Smooth muscle cell (in vitro differentiated cells): Measurements from ENCODE around the gene SLC19A1. TPM values are rescaled to one million over a fixed set of nuclear protein-coding genes. Genes with fewer than 3 reads are reported as not detected.

ENCODE experiments used
- DNase-seq: peaks from one replicate; lab custom pipeline; 2025; ENCODE audit not compliant: unreplicated experiment; lab: John Stamatoyannopoulos, UW
- H2AFZ ChIP-seq: fragments of 200-600 bp; sonication (generic); 2 replicates; pipeline ENCODE4 v1.6.0; 2016; ENCODE audit warnings: antibody characterized with exemption, low read depth, mild to moderate bottlenecking
- H3F3A ChIP-seq: fragments of 200-600 bp; sonication (generic); 2 replicates; pipeline ENCODE4 v1.6.0; 2017; ENCODE audit warnings: antibody characterized with exemption, low read depth
- H3K27ac ChIP-seq: fragments of 200-600 bp; sonication (generic); 2 replicates; pipeline ENCODE4 v1.5.1; 2016; ENCODE audit warnings: low read depth, mild to moderate bottlenecking
- H3K27me3 ChIP-seq: fragments of 200-600 bp; sonication (generic); 2 replicates; pipeline ENCODE4 v1.6.1; 2016; ENCODE audit warnings: low read depth, mild to moderate bottlenecking
- H3K36me3 ChIP-seq: fragments of 200-600 bp; sonication (generic); 2 replicates; pipeline ENCODE4 v1.5.1; 2016; ENCODE audit warnings: low read depth
- H3K4me1 ChIP-seq: fragments of 200-600 bp; sonication (generic); 2 replicates; pipeline ENCODE4 v1.5.1; 2016; ENCODE audit warnings: low read depth
- H3K4me2 ChIP-seq: fragments of 200-600 bp; sonication (generic); 2 replicates; pipeline ENCODE4 v1.6.0; 2016; ENCODE audit warnings: mild to moderate bottlenecking
- H3K4me3 ChIP-seq: fragments of 200-600 bp; sonication (generic); 2 replicates; pipeline ENCODE4 v1.5.1; 2016; ENCODE audit warnings: mild to moderate bottlenecking
- H3K79me2 ChIP-seq: fragments of 200-600 bp; sonication (generic); 2 replicates; pipeline ENCODE4 v1.6.0; 2016; ENCODE audit warnings: low read depth, mild to moderate bottlenecking
- H3K9ac ChIP-seq: fragments of 200-600 bp; sonication (generic); 2 replicates; pipeline ENCODE4 v1.6.0; 2016; ENCODE audit warnings: low read depth
- H3K9me3 ChIP-seq: fragments of 200-600 bp; sonication (generic); replicated peaks from 2 replicates; pipeline ENCODE4 v1.5.1; 2016; ENCODE audit warnings: low read depth
- H4K20me1 ChIP-seq: fragments of 200-600 bp; sonication (generic); 2 replicates; pipeline ENCODE4 v1.6.0; 2016; ENCODE audit warnings: low read depth
- WGBS: methylation state at CpG from one replicate; pipeline ENCODE4 v1.1.7; 2016; ENCODE audit warnings: low lambda C conversion rate; 5-methylcytosine and 5-hydroxymethylcytosine counted together
- polyA plus RNA-seq: library from polyadenylated mRNA; unstranded; fragments of >200 nt; fragmentation: Nextera tagmentation; extraction: Ambion mirVana; gene quantifications from 2 replicates; pipeline ENCODE4 v1.2.1, GENCODE V29; 2016
- total RNA-seq: library from RNA; depleted of rRNA; stranded (reverse); fragments of >200 nt; gene quantifications from 2 replicates; pipeline ENCODE4 v1.2.3, GENCODE V29; 2014
- TF ChIP-seq, protein P1 (sequence below): fragments of 200-600 bp; sonication (generic); IDR thresholded peaks from 2 replicates; pipeline ENCODE4 v1.5.1; 2017; ENCODE audit warnings: borderline replicate concordance, mild to moderate bottlenecking, antibody characterized with exemption; ENCODE audit not compliant: insufficient read depth, poor library complexity, severe bottlenecking

Gene SLC19A1
- total and polyA plus RNA-seq, 2 experiments from 2014 or later = 2.3 to 33.2 TPM

DNA sequence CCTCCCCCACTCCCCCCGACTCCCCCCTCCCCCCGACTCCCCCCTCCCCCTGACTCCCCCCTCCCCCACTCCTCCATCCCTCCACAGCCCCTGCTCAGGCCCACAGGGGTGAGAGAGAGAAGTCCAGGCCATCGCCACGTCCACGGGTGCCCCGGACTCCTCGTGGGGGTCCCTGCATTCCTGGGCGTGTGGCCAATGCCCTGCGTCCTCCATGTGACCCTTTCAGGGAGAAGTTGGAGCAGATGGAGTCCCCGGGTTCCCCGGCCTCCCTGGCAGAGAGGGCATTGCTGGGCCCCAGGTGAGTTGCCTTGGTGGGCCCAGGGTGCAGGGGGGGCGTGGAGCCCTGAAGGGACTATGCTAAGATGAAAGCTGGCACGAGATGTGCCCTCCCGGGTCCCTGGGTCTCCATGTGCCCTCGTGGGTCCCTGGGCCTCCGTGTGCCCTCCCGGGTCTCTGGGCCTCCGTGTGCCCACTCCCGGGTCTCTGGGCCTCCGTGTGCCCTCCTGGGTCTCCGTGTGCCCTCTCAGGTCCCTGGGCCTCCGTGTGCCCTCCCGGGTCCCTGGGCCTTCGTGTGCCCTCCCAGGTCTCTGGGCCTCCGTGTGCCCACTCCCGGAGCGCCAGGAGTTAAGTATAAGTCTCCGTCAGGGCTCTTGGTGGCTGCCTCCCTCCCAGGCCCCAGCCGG is 52.0 kb downstream of the SLC19A1 start:
- no peaks in the 10 kb centered on the region for H3F3A ChIP-seq
- TF ChIP-seq, protein P1, sequence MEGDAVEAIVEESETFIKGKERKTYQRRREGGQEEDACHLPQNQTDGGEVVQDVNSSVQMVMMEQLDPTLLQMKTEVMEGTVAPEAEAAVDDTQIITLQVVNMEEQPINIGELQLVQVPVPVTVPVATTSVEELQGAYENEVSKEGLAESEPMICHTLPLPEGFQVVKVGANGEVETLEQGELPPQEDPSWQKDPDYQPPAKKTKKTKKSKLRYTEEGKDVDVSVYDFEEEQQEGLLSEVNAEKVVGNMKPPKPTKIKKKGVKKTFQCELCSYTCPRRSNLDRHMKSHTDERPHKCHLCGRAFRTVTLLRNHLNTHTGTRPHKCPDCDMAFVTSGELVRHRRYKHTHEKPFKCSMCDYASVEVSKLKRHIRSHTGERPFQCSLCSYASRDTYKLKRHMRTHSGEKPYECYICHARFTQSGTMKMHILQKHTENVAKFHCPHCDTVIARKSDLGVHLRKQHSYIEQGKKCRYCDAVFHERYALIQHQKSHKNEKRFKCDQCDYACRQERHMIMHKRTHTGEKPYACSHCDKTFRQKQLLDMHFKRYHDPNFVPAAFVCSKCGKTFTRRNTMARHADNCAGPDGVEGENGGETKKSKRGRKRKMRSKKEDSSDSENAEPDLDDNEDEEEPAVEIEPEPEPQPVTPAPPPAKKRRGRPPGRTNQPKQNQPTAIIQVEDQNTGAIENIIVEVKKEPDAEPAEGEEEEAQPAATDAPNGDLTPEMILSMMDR = no peak

GRCh38 chr21:45489722-45489982 is 52.6 kb downstream of the SLC19A1 start:
- no peaks in the 10 kb centered on the region for H3K9me3 ChIP-seq
- no peaks in the 10 kb centered on the region for H3K27me3 ChIP-seq
- no peak overlapping the region for H2AFZ ChIP-seq
- no peaks in the 10 kb centered on the region for H3K36me3 ChIP-seq
- no peak for DNase-seq
- no peak overlapping the region for H3K4me2 ChIP-seq
- H3F3A ChIP-seq = no peaks in the 10 kb centered on the region
- no CpG with 5 or more reads among the region's 9 CpGs for WGBS
- H3K4me1 ChIP-seq = peaks cover 14% of the 10 kb centered on the region
- peaks cover 9% of the 10 kb centered on the region for H4K20me1 ChIP-seq
- no peak overlapping the region for H3K4me3 ChIP-seq
- H3K79me2 ChIP-seq = no peaks in the 10 kb centered on the region
- H3K9ac ChIP-seq = no peak overlapping the region
- TF ChIP-seq, protein P1 = no peak
- H3K27ac ChIP-seq = no peak overlapping the region

More for the DNA sequence above, 52.0 kb downstream of the SLC19A1 start:
- Histone ChIP-seq H3K36me3 (no peaks in the 10 kb centered on the region), H2AFZ (no peak overlapping the region), H3K79me2 (no peaks in the 10 kb centered on the region), H3K4me2 (no peak overlapping the region), H3K27me3 (no peaks in the 10 kb centered on the region), H4K20me1 (peaks cover 8% of the 10 kb centered on the region), H3K4me3 (no peak overlapping the region), H3K4me1 (peaks cover 14% of the 10 kb centered on the region), H3K9me3 (no peaks in the 10 kb centered on the region), H3K9ac (no peak overlapping the region), H3K27ac (no peak overlapping the region)
- DNase-seq = no peak
- 95% methylated on average over 17 of the region's 29 CpGs for WGBS

DNA sequence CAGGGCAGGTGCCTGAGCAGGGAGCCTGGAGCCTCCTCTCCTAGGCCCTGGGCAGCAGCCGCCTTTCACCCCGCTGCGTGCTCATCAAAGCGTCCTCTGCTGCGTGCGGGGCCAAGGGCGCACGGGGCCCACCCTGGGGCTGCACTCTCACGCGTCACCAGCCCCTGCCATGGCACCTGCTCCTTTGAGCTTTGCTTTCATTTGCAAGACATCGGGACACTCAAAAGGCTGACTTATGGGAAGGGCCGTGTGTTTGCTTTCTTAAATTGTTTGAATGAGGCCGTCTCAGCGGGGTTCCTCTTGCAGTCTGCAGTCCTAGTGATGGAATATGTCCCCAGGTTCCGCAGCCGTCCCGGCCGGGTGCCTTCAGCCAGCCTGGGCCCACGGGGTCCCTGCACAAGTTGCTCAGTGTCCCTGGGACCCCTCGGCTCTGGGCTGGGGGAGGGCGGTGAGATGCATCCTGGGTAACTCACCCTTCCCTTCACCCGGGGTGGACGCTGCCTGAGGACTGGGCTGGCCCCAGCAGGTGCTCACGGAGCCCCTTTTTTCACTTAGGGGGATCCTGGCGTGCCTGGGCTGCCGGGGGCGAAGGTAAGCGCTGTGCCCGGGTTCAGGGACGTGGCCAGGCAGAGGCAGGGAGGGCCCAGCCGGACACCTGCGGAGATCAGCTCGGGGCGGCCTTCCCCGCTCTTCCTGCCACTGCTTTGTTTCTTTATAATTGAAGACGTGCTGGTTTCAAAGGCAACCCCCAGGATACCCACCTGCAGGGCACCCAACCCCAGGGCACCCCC is 53.1 kb downstream of the SLC19A1 start:
- H2AFZ ChIP-seq = no peak overlapping the region
- TF ChIP-seq, protein P1 = no peak
- no peak overlapping the region for H3K4me3 ChIP-seq
- H3K4me1 ChIP-seq = peaks cover 14% of the 10 kb centered on the region
- no peak overlapping the region for H3K27ac ChIP-seq
- no peak overlapping the region for H3K9ac ChIP-seq
- H3K36me3 ChIP-seq = no peaks in the 10 kb centered on the region
- H3K79me2 ChIP-seq = no peaks in the 10 kb centered on the region
- H3K27me3 ChIP-seq = no peaks in the 10 kb centered on the region
- no peaks in the 10 kb centered on the region for H3F3A ChIP-seq
- H3K9me3 ChIP-seq = no peaks in the 10 kb centered on the region
- 96% methylated on average over 36 of the region's 36 CpGs for WGBS
- no peak for DNase-seq
- H3K4me2 ChIP-seq = no peak overlapping the region
- H4K20me1 ChIP-seq = peaks cover 9% of the 10 kb centered on the region
